Activated naive CD8-positive, alpha-beta T cell treated with anti-CD3 and anti-CD28 coated beads, Interleukin-2, amount 50 U/mL, for 24 hours (primary cell): ENCODE measurements around the gene TGFBR3.
A peak's percentile ranks its signal among the peaks of the same experiment; 100 is the strongest.

ENCODE experiments used
- ATAC-seq: fragments of 150-1000 bp; cut with Tn5 transposase; one replicate; pipeline ENCODE4 v1.10.0; 2021
- DNase-seq: peaks from one replicate; pipeline ENCODE4 v3.0.0; 2021
- H3K27ac Mint-ChIP-seq: one replicate; pipeline ENCODE4 v1.8.0; 2021; ENCODE audit warnings: mild to moderate bottlenecking, mixed read lengths
- H3K27me3 Mint-ChIP-seq: one replicate; pipeline ENCODE4 v1.8.0; 2021; ENCODE audit warnings: mixed read lengths
- H3K36me3 Mint-ChIP-seq: one replicate; pipeline ENCODE4 v1.8.0; 2021; ENCODE audit warnings: low read depth, mixed read lengths
- H3K4me1 Mint-ChIP-seq: one replicate; pipeline ENCODE4 v1.8.0; 2021; ENCODE audit warnings: mixed read lengths
- H3K4me3 Mint-ChIP-seq: one replicate; pipeline ENCODE4 v1.8.0; 2021; ENCODE audit warnings: mild to moderate bottlenecking, moderate library complexity, mixed read lengths
- H3K9me3 Mint-ChIP-seq: one replicate; pipeline ENCODE4 v1.8.0; 2021; ENCODE audit warnings: mixed read lengths

The TGFBR3 gene

DNA sequence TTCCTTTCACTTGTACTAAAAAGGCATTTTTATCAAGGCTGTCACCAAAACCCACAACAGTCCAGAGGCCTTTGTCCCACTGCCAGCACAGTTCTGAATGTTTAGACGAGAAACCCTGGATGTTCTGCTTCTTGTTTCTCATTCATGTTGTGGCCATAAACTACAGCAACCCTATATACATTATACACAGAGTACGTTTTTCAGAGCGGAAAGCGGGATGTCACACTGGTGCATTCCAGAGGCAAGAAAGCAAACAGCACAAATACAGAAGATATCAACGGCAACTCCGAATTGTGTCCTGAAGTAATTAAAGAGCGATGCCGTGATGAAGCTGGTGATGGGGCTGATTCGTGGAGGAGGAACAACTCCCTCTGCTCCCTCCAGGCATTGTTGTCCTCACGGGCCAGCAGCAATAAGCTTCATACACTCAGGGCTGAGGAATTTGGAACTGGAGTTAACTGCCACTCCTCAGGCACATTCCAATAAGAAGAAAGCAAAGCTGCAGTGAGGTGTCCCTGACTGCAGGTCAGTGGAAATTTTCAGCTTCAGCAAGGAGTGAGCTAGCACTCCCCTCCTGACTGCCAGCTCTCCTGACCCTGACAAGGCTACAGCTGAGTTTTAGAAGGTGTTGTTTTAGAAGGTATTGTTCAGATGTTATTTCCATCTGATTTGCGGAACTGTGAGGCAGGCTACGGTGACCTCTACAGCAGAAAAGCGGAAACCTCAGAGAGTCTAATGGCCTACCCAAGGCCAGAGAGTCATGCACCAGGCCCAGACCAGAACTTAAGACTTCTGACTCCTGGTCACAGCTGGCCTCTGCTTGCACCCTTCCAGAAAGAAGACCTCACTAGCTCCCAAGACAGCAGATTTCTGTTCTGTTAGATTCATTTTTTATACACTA, 149.0 kb downstream of the TGFBR3 start:
- Mint-ChIP-seq H3K36me3 (peaks cover 13% of the 10 kb centered on the region), H3K9me3 (peaks cover 12% of the 10 kb centered on the region), H3K27ac (no peak overlapping the region), H3K4me1 (peaks cover 32% of the 10 kb centered on the region), H3K4me3 (no peak overlapping the region), H3K27me3 (no peaks in the 10 kb centered on the region)
- DNase-seq (no peak), ATAC-seq (no peak)

- Mint-ChIP-seq H3K27me3 (no peaks in the 10 kb centered on the region), H3K9me3 (peaks cover 12% of the 10 kb centered on the region), H3K4me1 (peaks cover 39% of the 10 kb centered on the region), H3K27ac (no peak overlapping the region), H3K4me3 (no peak overlapping the region), H3K36me3 (peaks cover 12% of the 10 kb centered on the region)
- ATAC-seq, result no peak
- DNase-seq, result no peak
Observed at GRCh38 chr1:91736146-91736714, 149.7 kb downstream of the TGFBR3 start.

- peaks cover 12% of the 10 kb centered on the region for H3K9me3 Mint-ChIP-seq
- H3K27me3 Mint-ChIP-seq, result no peaks in the 10 kb centered on the region
- DNase-seq, result no peak
- ATAC-seq, result no peak
- peaks cover 48% of the 10 kb centered on the region for H3K4me1 Mint-ChIP-seq
- H3K27ac Mint-ChIP-seq, result peak overlapping the region; percentile 9
- peaks cover 12% of the 10 kb centered on the region for H3K36me3 Mint-ChIP-seq
- no peak overlapping the region for H3K4me3 Mint-ChIP-seq
Observed at GRCh38 chr1:91735266-91735845, 150.6 kb downstream of the TGFBR3 start.

- H3K27ac Mint-ChIP-seq, result peak overlapping the region; percentile 9
- H3K36me3 Mint-ChIP-seq, result peaks cover 12% of the 10 kb centered on the region
- DNase-seq (no peak), ATAC-seq (no peak)
- H3K4me3 Mint-ChIP-seq, result no peak overlapping the region
- no peaks in the 10 kb centered on the region for H3K27me3 Mint-ChIP-seq
- H3K4me1 Mint-ChIP-seq, result peaks cover 54% of the 10 kb centered on the region
- H3K9me3 Mint-ChIP-seq, result peaks cover 11% of the 10 kb centered on the region
Observed at GRCh38 chr1:91734761-91735160, 151.2 kb downstream of the TGFBR3 start.

DNA sequence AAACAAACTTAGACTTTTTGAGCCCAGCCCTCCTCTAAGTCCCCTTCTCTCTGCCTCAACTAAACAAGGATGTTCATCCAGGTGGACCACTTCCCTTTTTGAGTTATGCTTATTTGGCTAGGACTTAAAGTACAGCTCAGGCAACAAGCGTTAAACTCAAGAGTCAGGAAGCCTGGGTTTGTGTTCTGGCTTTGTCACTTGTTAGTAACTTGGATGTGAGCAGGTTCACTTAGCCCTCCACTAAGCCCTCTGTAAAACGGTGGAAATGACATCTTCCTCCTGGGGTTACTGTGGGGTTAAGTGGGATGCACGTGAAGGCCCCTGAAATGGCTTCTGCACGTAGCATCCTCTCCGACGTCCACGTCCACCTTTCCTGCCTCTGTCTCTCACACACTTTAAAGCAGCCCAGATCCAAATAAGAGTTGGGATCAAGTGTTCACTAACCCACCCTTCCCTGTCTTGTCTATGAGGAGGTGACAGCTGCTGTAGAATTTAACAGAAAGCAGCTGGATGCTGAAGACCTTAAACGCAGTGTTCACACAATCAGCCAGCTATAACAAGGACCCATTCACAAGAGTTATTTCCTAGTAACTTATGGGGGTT, 152.7 kb downstream of the TGFBR3 start:
- Mint-ChIP-seq H3K9me3 (peaks cover under 1% of the 10 kb centered on the region), H3K4me3 (no peak overlapping the region), H3K4me1 (peaks cover 59% of the 10 kb centered on the region), H3K27me3 (no peaks in the 10 kb centered on the region), H3K27ac (peak overlapping the region; percentile 41), H3K36me3 (peaks cover 8% of the 10 kb centered on the region)
- ATAC-seq (no peak), DNase-seq (no peak)

DNA sequence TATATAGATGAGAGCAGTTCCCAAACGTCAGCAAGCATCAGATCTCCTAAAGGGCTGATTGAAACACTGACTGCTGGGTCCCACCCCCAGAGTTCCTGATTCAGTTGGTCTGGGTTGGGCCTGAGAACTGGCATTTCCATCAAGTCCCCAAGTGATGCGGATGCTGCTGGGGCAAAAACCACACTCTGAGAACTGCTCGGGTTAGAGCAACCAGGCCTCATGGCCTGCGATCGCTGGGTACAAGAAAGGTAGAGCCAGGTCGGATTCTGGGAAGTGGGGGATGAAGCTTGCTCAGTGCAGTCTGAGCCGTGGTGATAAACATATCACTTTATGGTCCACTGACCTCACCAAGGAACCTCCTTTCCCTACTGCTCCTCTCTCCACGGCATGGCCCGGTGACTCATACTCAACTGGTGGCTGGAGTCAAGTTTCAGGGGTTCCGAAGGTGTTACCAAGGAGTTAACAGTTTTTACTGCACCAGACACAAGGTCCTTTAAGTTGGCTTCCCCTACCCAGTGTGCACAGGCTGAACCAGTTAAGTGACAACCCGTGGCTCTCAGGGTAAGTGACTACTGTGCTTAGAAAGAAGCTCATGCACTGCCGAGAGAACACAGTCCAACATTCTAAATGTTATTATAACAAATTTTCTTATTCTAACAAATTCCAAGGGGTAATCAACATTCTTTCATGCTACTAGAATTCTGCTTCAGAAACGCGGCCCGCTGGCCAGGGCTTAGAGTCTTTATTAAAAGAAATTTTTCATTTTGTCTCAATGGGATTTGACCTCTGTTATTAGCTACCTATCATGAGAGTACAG, 153.5 kb downstream of the TGFBR3 start:
- Mint-ChIP-seq H3K36me3 (peaks cover 12% of the 10 kb centered on the region), H3K27ac (peak overlapping the region; percentile 89), H3K4me3 (peak overlapping the region; percentile 48), H3K27me3 (no peaks in the 10 kb centered on the region), H3K4me1 (peaks cover 59% of the 10 kb centered on the region), H3K9me3 (no peaks in the 10 kb centered on the region)
- peak; percentile 61 for ATAC-seq
- peak; percentile 52 for DNase-seq

DNA sequence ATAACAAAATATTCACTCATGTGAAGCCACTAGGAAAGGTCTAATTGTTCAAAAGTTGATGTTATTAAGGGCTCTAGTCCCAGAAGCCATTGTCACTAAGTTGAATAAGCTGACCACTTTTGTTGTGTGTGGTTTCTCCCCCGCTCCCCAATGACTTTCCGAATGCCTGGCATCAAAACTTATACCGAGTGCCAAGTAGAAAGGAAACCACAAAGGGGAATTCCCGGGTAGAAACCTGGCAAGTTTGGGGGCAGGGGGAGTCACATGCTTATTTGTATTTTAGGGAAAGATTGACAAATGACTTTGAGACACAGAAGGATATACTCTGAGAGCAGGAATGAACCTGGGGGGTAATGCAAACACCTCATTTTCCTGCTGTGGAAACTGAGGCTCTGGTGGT, 154.1 kb downstream of the TGFBR3 start:
- peaks cover 59% of the 10 kb centered on the region for H3K4me1 Mint-ChIP-seq
- H3K27ac Mint-ChIP-seq, result peak overlapping the region; percentile 89
- no peaks in the 10 kb centered on the region for H3K9me3 Mint-ChIP-seq
- DNase-seq, result peak; percentile 63
- H3K27me3 Mint-ChIP-seq, result no peaks in the 10 kb centered on the region
- H3K4me3 Mint-ChIP-seq, result peak overlapping the region; percentile 48
- ATAC-seq, result peak; percentile 58
- H3K36me3 Mint-ChIP-seq, result peaks cover 11% of the 10 kb centered on the region

GRCh38 chr1:91730801-91731732, 154.9 kb downstream of the TGFBR3 start:
- ATAC-seq, result peak; percentile 76
- Mint-ChIP-seq H3K27ac (peak overlapping the region; percentile 89), H3K27me3 (no peaks in the 10 kb centered on the region), H3K4me3 (peak overlapping the region; percentile 48), H3K4me1 (peaks cover 59% of the 10 kb centered on the region), H3K9me3 (no peaks in the 10 kb centered on the region), H3K36me3 (peaks cover 15% of the 10 kb centered on the region)
- peak; percentile 31 for DNase-seq

GRCh38 chr1:91729621-91730358, 156.2 kb downstream of the TGFBR3 start:
- Mint-ChIP-seq H3K9me3 (no peaks in the 10 kb centered on the region), H3K27me3 (no peaks in the 10 kb centered on the region), H3K27ac (peak overlapping the region; percentile 89), H3K4me1 (peaks cover 51% of the 10 kb centered on the region), H3K4me3 (no peak overlapping the region), H3K36me3 (peaks cover 20% of the 10 kb centered on the region)
- DNase-seq (no peak), ATAC-seq (no peak)

DNA sequence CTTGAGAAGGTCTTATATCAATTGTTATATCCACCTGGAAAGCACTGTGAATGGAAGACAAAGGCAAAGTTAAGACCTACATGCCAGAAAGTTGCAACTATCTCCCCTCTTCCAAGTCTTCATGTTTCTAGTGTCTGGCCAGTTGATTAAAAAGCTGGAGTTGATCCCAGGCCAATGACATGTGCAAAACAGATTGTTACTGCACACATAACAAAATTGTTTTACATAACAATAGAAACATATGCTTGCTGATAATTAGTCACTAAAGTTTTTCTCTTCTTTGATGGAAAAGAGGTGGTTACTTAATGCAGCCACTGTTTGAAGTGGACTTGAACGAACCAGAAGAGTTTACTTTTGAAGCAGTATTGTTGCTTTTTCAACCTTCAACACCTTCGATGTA, 158.2 kb downstream of the TGFBR3 start:
- DNase-seq (no peak), ATAC-seq (no peak)
- Mint-ChIP-seq H3K4me3 (no peak overlapping the region), H3K36me3 (peaks cover 20% of the 10 kb centered on the region), H3K9me3 (no peaks in the 10 kb centered on the region), H3K27me3 (no peaks in the 10 kb centered on the region), H3K4me1 (peaks cover 35% of the 10 kb centered on the region), H3K27ac (no peak overlapping the region)

DNA sequence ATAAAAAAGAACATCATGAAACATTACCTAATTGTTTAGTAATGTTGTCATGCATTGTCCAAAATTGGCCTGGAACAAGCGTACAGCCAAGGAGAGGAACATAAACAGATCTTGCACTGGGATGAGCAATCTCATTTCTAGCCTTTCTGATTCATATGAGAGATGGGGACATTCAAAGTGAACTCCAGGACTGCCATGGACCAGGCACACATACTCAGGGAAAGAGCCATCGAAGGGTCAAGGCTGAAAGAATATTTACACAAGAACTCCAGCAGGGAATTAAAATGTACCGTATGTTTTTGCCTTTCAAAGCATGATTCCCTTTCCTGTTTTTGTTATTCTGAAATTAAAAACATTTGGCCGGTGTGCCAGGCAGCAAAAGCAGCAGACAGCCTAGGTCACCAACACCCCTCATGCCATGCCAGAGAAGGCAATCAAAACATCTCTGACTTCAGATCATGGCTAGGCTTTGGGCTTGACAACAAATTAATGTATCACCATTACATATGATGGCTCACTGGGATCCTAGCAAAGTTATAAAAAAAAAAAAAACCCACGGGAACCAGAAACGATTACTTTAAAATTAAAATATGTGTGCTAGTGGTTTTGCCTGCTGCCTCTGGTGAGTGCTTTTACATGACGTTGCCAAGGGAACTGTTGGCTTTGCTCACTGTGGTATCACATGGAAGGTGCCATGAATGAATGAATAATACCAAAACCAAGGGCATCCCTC, 159.8 kb downstream of the TGFBR3 start:
- peaks cover 25% of the 10 kb centered on the region for H3K36me3 Mint-ChIP-seq
- no peak overlapping the region for H3K4me3 Mint-ChIP-seq
- H3K27me3 Mint-ChIP-seq, result no peaks in the 10 kb centered on the region
- H3K9me3 Mint-ChIP-seq, result no peaks in the 10 kb centered on the region
- peaks cover 18% of the 10 kb centered on the region for H3K4me1 Mint-ChIP-seq
- DNase-seq, result no peak
- peak overlapping the region; percentile 9 for H3K27ac Mint-ChIP-seq
- ATAC-seq, result no peak

DNA sequence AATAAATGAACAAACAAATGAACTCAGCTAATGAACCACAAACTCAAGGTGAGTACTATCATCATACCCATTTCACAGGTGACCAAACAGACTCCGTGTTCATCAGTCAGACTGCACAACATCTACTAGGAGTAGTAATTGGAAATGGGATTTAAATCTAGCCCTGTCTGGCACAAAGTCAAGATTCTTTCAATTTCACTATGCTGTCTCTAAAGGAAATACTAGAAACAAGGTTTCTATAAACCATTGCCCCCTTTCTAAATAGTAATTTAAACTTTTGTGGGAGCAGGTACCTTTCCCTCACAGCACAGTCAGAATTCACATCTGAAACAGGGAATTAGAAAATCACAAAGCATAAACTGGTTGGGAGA, 160.3 kb downstream of the TGFBR3 start:
- Mint-ChIP-seq H3K9me3 (no peaks in the 10 kb centered on the region), H3K27me3 (no peaks in the 10 kb centered on the region), H3K27ac (no peak overlapping the region), H3K4me3 (no peak overlapping the region), H3K36me3 (peaks cover 27% of the 10 kb centered on the region), H3K4me1 (peaks cover 13% of the 10 kb centered on the region)
- DNase-seq (no peak), ATAC-seq (no peak)
